ENCODE results near the gene CNST. TPM values are rescaled to one million over a fixed set of nuclear protein-coding genes. Genes with fewer than 3 reads are reported as not detected.
A peak's percentile ranks its signal among the peaks of the same experiment; 100 is the strongest.

Gene CNST
- total and polyA plus RNA-seq, 9 of the 15 experiments (the other 6 are each of a cell fraction or from before 2014, with no cell fraction given), result 17.0 to 55.3 (median 30.8) TPM

GRCh38 chr1:246698466-246699094 lies 132.3 kb downstream of the CNST start (continued):
- 0 out of 2 replicates have a peak, but pooled peaks have one; percentile 19 for TF ChIP-seq TFAP4 (CRISPR knock-in tag; IDR thresholded peaks at IDR 0.05; ENCODE audit: borderline replicate concordance)

DNA sequence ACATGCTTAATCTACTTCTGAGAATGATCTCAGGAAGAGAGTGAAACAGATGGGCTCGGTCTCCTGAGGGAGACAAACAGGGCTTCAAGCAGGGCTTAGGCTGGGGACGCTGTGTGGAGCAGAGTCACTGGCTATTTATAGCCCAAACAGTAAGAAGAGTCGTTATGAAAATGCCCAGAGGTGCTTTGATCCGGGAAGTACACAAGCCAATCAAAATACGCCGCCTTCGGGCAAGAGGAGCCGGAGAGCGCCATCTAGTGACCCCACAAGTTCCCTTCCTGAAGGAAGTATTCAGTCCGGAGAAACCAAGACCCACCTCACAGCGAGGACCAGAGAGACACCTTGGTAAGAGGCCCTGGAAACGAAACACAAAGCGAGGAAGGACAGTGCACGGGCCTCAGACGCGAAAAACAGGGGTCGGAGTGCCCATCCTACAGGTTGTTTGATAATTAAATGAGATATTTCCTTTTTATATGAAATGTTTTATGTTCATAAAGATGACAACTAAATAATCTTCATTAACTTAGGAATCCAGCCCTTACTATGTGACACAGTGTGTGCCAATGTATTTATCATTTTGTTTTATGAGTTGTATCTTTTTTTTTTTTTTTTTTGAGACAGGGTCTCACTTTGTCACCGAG lies 133.0 kb downstream of the CNST start:
- peak; percentile 85 to 95 (median 90) for DNase-seq (ENCODE audit: extremely low read depth in 1 of 4, low spot score in 3 of 4)
- Histone ChIP-seq H3K79me2 (ENCODE audit: control insufficient read depth, insufficient read depth, low read length) (no peaks in the 10 kb centered on the region), H4K20me1 (replicated peaks; ENCODE audit: control insufficient read depth, insufficient read depth, low read length) (no peaks in the 10 kb centered on the region), H3K4me3 (no peak overlapping the region), H3K9me1 (ENCODE audit: control insufficient read depth, insufficient read depth, low read length) (no peaks in the 10 kb centered on the region), H3K9me3 (replicated peaks; ENCODE audit: control insufficient read depth, insufficient read depth, low read depth, low read length) (no peaks in the 10 kb centered on the region; the same call in 1 of the 2 replicates), H3K27me3 (ENCODE audit: control insufficient read depth in 2 of 2, insufficient read depth in 2 of 2, low read length in 2 of 2) (no peaks in the 10 kb centered on the region), H3K4me1 (replicated peaks in 1 of 2; ENCODE audit: control insufficient read depth in 2 of 2, insufficient read depth in 2 of 2, low read length in 2 of 2) (peaks cover 6 to 11% of the 10 kb centered on the region in 2 experiments; a peak in 4 of 5 replicates), H3K4me2 (ENCODE audit: insufficient read depth, low read length) (peak overlapping the region; percentile 67), H3K27ac (ENCODE audit: extremely low read depth, low read depth, low read length) (peak overlapping the region; percentile 69), H2AFZ (ENCODE audit: low read depth, low read length) (peak overlapping the region; percentile 96), H3K36me3 (ENCODE audit: control insufficient read depth, insufficient read depth, low read length) (no peaks in the 10 kb centered on the region), H3K9ac (ENCODE audit: insufficient read depth in 1 of 2, low read depth in 2 of 2, low read length in 2 of 2) (peak overlapping the region in 1 of 2 experiments; percentile 53; a peak in 3 of 4 replicates)
- POLR2A ChIA-PET, result no interaction called here
- ATAC-seq, result peak; percentile 92
- peak; percentile 96 for FAIRE-seq
- intact Hi-C loops (cut with micrococcal nuclease) (loop anchor here (1.0 to 10.0 kb wide), 6 partner anchors 10 to 1544 kb away; partner anchors contain the start of genes CNST, KIF26B and TFB2M), in situ Hi-C loops (cut with MboI) (loop anchor here (5.0 kb wide), 1 partner anchor 202 kb away; no protein-coding TSS in a partner anchor)
- CTCF ChIA-PET (ENCODE audit: low intra/inter-chr PET ratio), result interaction anchor here (0.5 to 1.4 kb wide), 3 partner anchors 202 to 690 kb away, joined by 3 to 10 read pairs (median 3); no protein-coding TSS in a partner anchor
- WGBS (ENCODE audit: insufficient coverage, low coverage, missing lambda C conversion rate), result 8% methylated on average over 18 of the region's 18 CpGs
- BruUV-seq (replicated peaks), result no TSS peak
- no peak for TF ChIP-seq ZNF384 (IDR thresholded peaks at IDR 0.05; ENCODE audit: low read depth, low read length)
- no peak for TF ChIP-seq CBX2 (IDR thresholded peaks at IDR 0.05; ENCODE audit: insufficient read depth, low read length, poor library complexity, severe bottlenecking)
- no peak for TF ChIP-seq TAF15 (IDR thresholded peaks at IDR 0.05; ENCODE audit: low read depth, low read length)
- peak; percentile 31 for TF ChIP-seq MEIS2 (IDR thresholded peaks at IDR 0.05; ENCODE audit: partially characterized antibody)
- peak; percentile 71 for TF ChIP-seq NFYB (IDR thresholded peaks at IDR 0.05; ENCODE audit: extremely low read depth, insufficient read length)
- 0 out of 4 replicates have a peak, but pooled peaks of 1 of the 2 experiments have one; percentile 27 for TF ChIP-seq MNT (conservative IDR thresholded peaks at IDR 0.05)
- TF ChIP-seq BMI1 (IDR thresholded peaks at IDR 0.05; ENCODE audit: low read length), result no peak
- TF ChIP-seq RCOR1 (IDR thresholded peaks at IDR 0.05; ENCODE audit: borderline replicate concordance in 1 of 2, low read depth in 2 of 2, low read length in 2 of 2), result peak in 1 of 2 experiments; percentile 35; a peak in 1 of 4 replicates
- TF ChIP-seq ZNF24 (IDR thresholded peaks at IDR 0.05), result 0 out of 2 replicates have a peak, but pooled peaks have one; percentile 22
- TF ChIP-seq MCM3 (IDR thresholded peaks at IDR 0.05), result no peak
- TF ChIP-seq ASH1L (IDR thresholded peaks at IDR 0.05; ENCODE audit: borderline replicate concordance, low read depth, partially characterized antibody), result no peak
- peak in 1 of 3 experiments; percentile 43 for TF ChIP-seq YY1 (IDR thresholded peaks at IDR 0.05; ENCODE audit: borderline replicate concordance in 1 of 3, control insufficient read depth in 1 of 3, extremely low read depth in 1 of 3, insufficient read depth in 3 of 3, insufficient read length in 1 of 3, insufficient replicate concordance in 2 of 3, low read depth in 1 of 3, low read length in 2 of 3)
- peak in 1 of 2 experiments; percentile 49; a peak in 1 of 4 replicates for TF ChIP-seq MAZ (CRISPR knock-in tag; conservative IDR thresholded peaks at IDR 0.05 in 1 of 2, IDR thresholded peaks at IDR 0.05 in 1 of 2)
- no peak for TF ChIP-seq TGIF2 (CRISPR knock-in tag; IDR thresholded peaks at IDR 0.05)
- no peak for TF ChIP-seq ZNF174 (CRISPR knock-in tag; IDR thresholded peaks at IDR 0.05)

Measured in K562 (cell line).